MM.1S (cell line): ENCODE results near the gene CEP85L.

ENCODE experiments used
- EZH2 ChIP-seq: fragments of 300-600 bp; sonication (generic); optimal IDR thresholded peaks from 2 replicates; pipeline ENCODE3; 2017; ENCODE audit warnings: low read depth, mild to moderate bottlenecking, antibody characterized with exemption, low read length, mixed read lengths
- EZH2phosphoT487 ChIP-seq: fragments of 300-600 bp; sonication (generic); IDR thresholded peaks from 2 replicates; pipeline ENCODE4 v1.6.1; 2018; ENCODE audit warnings: antibody characterized with exemption, low read length
- TF ChIP-seq, protein P1 (sequence below): fragments of 300-600 bp; sonication (generic); IDR thresholded peaks from 2 replicates; pipeline ENCODE4 v1.5.1; 2016; ENCODE audit warnings: antibody characterized with exemption, low read length, mixed read lengths

GRCh38 chr6:118589186-118589585, 62.2 kb downstream of the CEP85L start:
- TF ChIP-seq, protein P1, sequence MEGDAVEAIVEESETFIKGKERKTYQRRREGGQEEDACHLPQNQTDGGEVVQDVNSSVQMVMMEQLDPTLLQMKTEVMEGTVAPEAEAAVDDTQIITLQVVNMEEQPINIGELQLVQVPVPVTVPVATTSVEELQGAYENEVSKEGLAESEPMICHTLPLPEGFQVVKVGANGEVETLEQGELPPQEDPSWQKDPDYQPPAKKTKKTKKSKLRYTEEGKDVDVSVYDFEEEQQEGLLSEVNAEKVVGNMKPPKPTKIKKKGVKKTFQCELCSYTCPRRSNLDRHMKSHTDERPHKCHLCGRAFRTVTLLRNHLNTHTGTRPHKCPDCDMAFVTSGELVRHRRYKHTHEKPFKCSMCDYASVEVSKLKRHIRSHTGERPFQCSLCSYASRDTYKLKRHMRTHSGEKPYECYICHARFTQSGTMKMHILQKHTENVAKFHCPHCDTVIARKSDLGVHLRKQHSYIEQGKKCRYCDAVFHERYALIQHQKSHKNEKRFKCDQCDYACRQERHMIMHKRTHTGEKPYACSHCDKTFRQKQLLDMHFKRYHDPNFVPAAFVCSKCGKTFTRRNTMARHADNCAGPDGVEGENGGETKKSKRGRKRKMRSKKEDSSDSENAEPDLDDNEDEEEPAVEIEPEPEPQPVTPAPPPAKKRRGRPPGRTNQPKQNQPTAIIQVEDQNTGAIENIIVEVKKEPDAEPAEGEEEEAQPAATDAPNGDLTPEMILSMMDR: no peak
- TF ChIP-seq EZH2: no peak
- no peak for TF ChIP-seq EZH2phosphoT487
